Measurements from ENCODE around the gene CMYA5.

DNA sequence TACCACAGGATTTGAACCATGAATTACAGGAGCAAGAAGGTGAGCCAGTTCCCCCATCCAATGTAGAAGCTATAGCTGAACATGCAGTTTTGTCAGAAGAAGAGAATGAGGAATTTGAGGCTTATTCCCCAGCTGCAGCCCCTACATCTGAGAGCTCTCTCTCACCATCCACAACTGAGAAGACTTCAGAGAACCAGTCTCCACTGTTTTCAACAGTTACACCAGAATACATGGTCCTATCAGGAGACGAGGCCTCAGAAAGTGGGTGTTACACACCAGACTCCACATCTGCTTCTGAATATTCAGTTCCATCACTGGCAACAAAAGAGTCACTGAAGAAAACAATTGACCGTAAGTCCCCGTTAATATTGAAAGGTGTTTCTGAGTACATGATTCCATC, 40.9 kb downstream of the CMYA5 start:
- TF ChIP-seq, protein P1, sequence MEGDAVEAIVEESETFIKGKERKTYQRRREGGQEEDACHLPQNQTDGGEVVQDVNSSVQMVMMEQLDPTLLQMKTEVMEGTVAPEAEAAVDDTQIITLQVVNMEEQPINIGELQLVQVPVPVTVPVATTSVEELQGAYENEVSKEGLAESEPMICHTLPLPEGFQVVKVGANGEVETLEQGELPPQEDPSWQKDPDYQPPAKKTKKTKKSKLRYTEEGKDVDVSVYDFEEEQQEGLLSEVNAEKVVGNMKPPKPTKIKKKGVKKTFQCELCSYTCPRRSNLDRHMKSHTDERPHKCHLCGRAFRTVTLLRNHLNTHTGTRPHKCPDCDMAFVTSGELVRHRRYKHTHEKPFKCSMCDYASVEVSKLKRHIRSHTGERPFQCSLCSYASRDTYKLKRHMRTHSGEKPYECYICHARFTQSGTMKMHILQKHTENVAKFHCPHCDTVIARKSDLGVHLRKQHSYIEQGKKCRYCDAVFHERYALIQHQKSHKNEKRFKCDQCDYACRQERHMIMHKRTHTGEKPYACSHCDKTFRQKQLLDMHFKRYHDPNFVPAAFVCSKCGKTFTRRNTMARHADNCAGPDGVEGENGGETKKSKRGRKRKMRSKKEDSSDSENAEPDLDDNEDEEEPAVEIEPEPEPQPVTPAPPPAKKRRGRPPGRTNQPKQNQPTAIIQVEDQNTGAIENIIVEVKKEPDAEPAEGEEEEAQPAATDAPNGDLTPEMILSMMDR (IDR thresholded peaks at IDR 0.05; ENCODE audit: low read depth, low read length, poor library complexity, severe bottlenecking): no peak
- no peak for TF ChIP-seq EZH2phosphoT487 (IDR thresholded peaks at IDR 0.05; ENCODE audit: borderline replicate concordance, low read length)

Measured in DOHH2 (cell line).